SU-DHL-6 (cell line): ENCODE results near the gene TMEM131.
"Not testable (repeated sequence)": the region's sequence is repeated elsewhere in the genome, so short reads cannot be mapped to it uniquely, and the experiment has no call there.

ENCODE experiments used
- H2AFZ ChIP-seq: fragments of 200-600 bp; sonication (generic); 2 replicates; pipeline ENCODE4 v1.6.1; 2014; ENCODE audit warnings: low read depth, mild to moderate bottlenecking, moderate library complexity, mixed read lengths, antibody characterized with exemption, low read length; ENCODE audit not compliant: severe bottlenecking
- H3F3A ChIP-seq: fragments of 200-600 bp; shearing (Covaris generic); 2 replicates; pipeline ENCODE4 v1.6.0; 2016; ENCODE audit warnings: antibody characterized with exemption, mild to moderate bottlenecking; ENCODE audit not compliant: insufficient read depth
- H3K27ac ChIP-seq: fragments of 200-600 bp; sonication (generic); 2 replicates; pipeline ENCODE4 v1.5.1; 2016; ENCODE audit warnings: low read depth, mild to moderate bottlenecking, low read length, moderate library complexity, mixed read lengths
- H3K27me3 ChIP-seq: fragments of 200-600 bp; sonication (generic), shearing (Covaris generic); 2 replicates; pipeline ENCODE4 v1.6.0; 2014; ENCODE audit warnings: mild to moderate bottlenecking, low read length
- H3K36me3 ChIP-seq: fragments of 200-600 bp; sonication (generic); 2 replicates; pipeline ENCODE4 v1.6.1; 2014; ENCODE audit warnings: mild to moderate bottlenecking, low read length, mixed read lengths
- H3K4me2 ChIP-seq: fragments of 300-600, 200-600 bp; shearing (Covaris generic), sonication (generic); 2 replicates; pipeline ENCODE4 v1.6.0; 2014; ENCODE audit warnings: low read length, low read depth, mild to moderate bottlenecking; ENCODE audit not compliant: poor library complexity, severe bottlenecking
- H3K4me3 ChIP-seq: fragments of 200-600 bp; sonication (generic); 2 replicates; pipeline ENCODE4 v1.5.1; 2014; ENCODE audit warnings: antibody characterized with exemption, low read length, mild to moderate bottlenecking, mixed read lengths; ENCODE audit not compliant: insufficient read depth, poor library complexity, severe bottlenecking
- H3K79me2 ChIP-seq: fragments of 200-600 bp; sonication (generic); 2 replicates; pipeline ENCODE4 v1.6.1; 2014; ENCODE audit warnings: mild to moderate bottlenecking, low read length, moderate library complexity; ENCODE audit not compliant: insufficient read depth
- H3K9ac ChIP-seq: fragments of 200-600 bp; sonication (generic); 2 replicates; pipeline ENCODE4 v1.7.0; 2014; ENCODE audit warnings: mild to moderate bottlenecking, low read length
- H3K9me2 ChIP-seq: fragments of 200-600 bp; sonication (generic); replicated peaks from 2 replicates; pipeline ENCODE4 v1.6.1; 2014; ENCODE audit warnings: low read length; ENCODE audit not compliant: insufficient read depth
- H3K9me3 ChIP-seq: fragments of 200-600 bp; sonication (generic); 2 replicates; pipeline ENCODE4 v1.6.1; 2014; ENCODE audit warnings: low read length, mixed read lengths; ENCODE audit not compliant: insufficient read depth
- H4K20me1 ChIP-seq: fragments of 200-600 bp; sonication (generic); 2 replicates; pipeline ENCODE4 v1.6.1; 2014; ENCODE audit warnings: low read depth, mild to moderate bottlenecking, antibody characterized with exemption, low read length, moderate library complexity, mixed read lengths
- CTCF ChIP-seq: fragments of 200-600 bp; sonication (generic); IDR thresholded peaks from one replicate; pipeline ENCODE4 v1.5.1; 2017; ENCODE audit warnings: antibody characterized with exemption, mild to moderate bottlenecking, low read length, moderate library complexity; ENCODE audit not compliant: insufficient read depth, poor library complexity, severe bottlenecking
- EZH2phosphoT487 ChIP-seq: fragments of 200-600 bp; sonication (generic), shearing (Covaris generic); conservative IDR thresholded peaks from 2 replicates; pipeline ENCODE4 v1.6.1; 2018; ENCODE audit warnings: mild to moderate bottlenecking, antibody characterized with exemption, low read length, moderate library complexity, mixed read lengths

The TMEM131 gene

GRCh38 chr2:97824011-97824410, 171.7 kb downstream of the TMEM131 start:
- H3K27me3 ChIP-seq, H3K9me2 ChIP-seq, H3K4me2 ChIP-seq, H3K9ac ChIP-seq, H3K36me3 ChIP-seq, H3K79me2 ChIP-seq, H3K4me3 ChIP-seq, H3F3A ChIP-seq, H3K9me3 ChIP-seq, H2AFZ ChIP-seq, H4K20me1 ChIP-seq, H3K27ac ChIP-seq: not testable (repeated sequence)

- not testable (repeated sequence) for H2AFZ ChIP-seq, H3K9ac ChIP-seq
Measured at GRCh38 chr2:97821862-97822261, 173.9 kb downstream of the TMEM131 start.

GRCh38 chr2:97819754-97820153, 176.0 kb downstream of the TMEM131 start:
- Histone ChIP-seq H3K27me3 (no peaks in the 10 kb centered on the region), H3K27ac (no peak overlapping the region), H2AFZ (no peak overlapping the region), H3K9me3 (no peaks in the 10 kb centered on the region), H3K36me3 (peaks cover under 1% of the 10 kb centered on the region; the same call in 1 of the 2 replicates), H3F3A (no peaks in the 10 kb centered on the region), H3K4me2 (no peak overlapping the region), H3K9me2 (no peaks in the 10 kb centered on the region), H4K20me1 (no peaks in the 10 kb centered on the region), H3K79me2 (no peaks in the 10 kb centered on the region), H3K4me3 (no peak overlapping the region), H3K9ac (no peak overlapping the region)
- TF ChIP-seq CTCF, result no peak
- TF ChIP-seq EZH2phosphoT487, result no peak

More at GRCh38 chr2:97821862-97822261, 173.9 kb downstream of the TMEM131 start:
- H3K27me3 ChIP-seq, H3K4me2 ChIP-seq, H4K20me1 ChIP-seq, H3K9me3 ChIP-seq, H3K9me2 ChIP-seq, H3K4me3 ChIP-seq, H3F3A ChIP-seq, H3K36me3 ChIP-seq, H3K27ac ChIP-seq, H3K79me2 ChIP-seq: not testable (repeated sequence)

GRCh38 chr2:97816411-97816810, 179.3 kb downstream of the TMEM131 start:
- Histone ChIP-seq H3K79me2 (no peaks in the 10 kb centered on the region), H3K9me3 (no peaks in the 10 kb centered on the region), H3K9me2 (no peaks in the 10 kb centered on the region), H3F3A (no peaks in the 10 kb centered on the region), H2AFZ (no peak overlapping the region), H3K9ac (no peak overlapping the region), H3K4me3 (no peak overlapping the region), H4K20me1 (no peaks in the 10 kb centered on the region), H3K27ac (no peak overlapping the region), H3K4me2 (no peak overlapping the region), H3K27me3 (no peaks in the 10 kb centered on the region), H3K36me3 (peaks cover 12% of the 10 kb centered on the region; the same call in 1 of the 2 replicates)
- no peak for TF ChIP-seq CTCF
- no peak for TF ChIP-seq EZH2phosphoT487
